Heart left ventricle (tissue), 16 donors: ENCODE results near the gene KRT8. TPM values are rescaled to one million over a fixed set of nuclear protein-coding genes. Genes with fewer than 3 reads are reported as not detected.

ENCODE experiments used
- ATAC-seq, 4 donors: fragments of 200-7000 bp; cut with Tn5 transposase; one replicate each; pipeline ENCODE4 v1.9.1; 2020 to 2022; ENCODE audit warnings: moderate library complexity in 4 of 4, mild to moderate bottlenecking in 3 of 4, moderate number of reproducible peaks in 1 of 4
- DNase-seq, 5 donors: peaks; one replicate each; pipeline ENCODE4 v3.0.0-alpha.2; 2020
- H3K27ac ChIP-seq, 12 donors: fragments of 200-600 bp; sonication (generic) in 4 of 12; one replicate each; pipeline versions ENCODE4 v1.5.0 to v1.8.0; 2016 to 2022; ENCODE audit warnings: mild to moderate bottlenecking in 2 of 12
- H3K27me3 ChIP-seq, 9 donors: fragments of 200-600 bp; sonication (generic) in 2 of 9; one replicate each; pipeline versions ENCODE4 v1.5.1 to v1.8.0; 2016 to 2022; ENCODE audit warnings: mild to moderate bottlenecking in 3 of 9
- H3K36me3 ChIP-seq, 9 donors: fragments of 200-600 bp; sonication (generic) in 2 of 9; one replicate each; pipeline versions ENCODE4 v1.5.0 to v1.8.0; 2018 to 2022; ENCODE audit warnings: mild to moderate bottlenecking in 2 of 9
- H3K4me1 ChIP-seq, 12 donors: fragments of 200-600 bp; sonication (generic) in 4 of 12; one replicate each; pipeline versions ENCODE4 v1.5.0 to v1.8.0; 2016 to 2022; ENCODE audit warnings: mild to moderate bottlenecking in 3 of 12
- H3K4me3 ChIP-seq, 12 donors: fragments of 200-600 bp; sonication (generic) in 4 of 12; one replicate each; pipeline versions ENCODE4 v1.5.0 to v1.8.0; 2017 to 2022; ENCODE audit warnings: mild to moderate bottlenecking in 9 of 12, moderate library complexity in 4 of 12
- H3K9me3 ChIP-seq, 12 donors: fragments of 200-600 bp; sonication (generic) in 4 of 12; one replicate each; pipeline versions ENCODE4 v1.5.0 to v1.8.0; 2016 to 2022; ENCODE audit warnings: mild to moderate bottlenecking in 1 of 12
- POLR2A ChIP-seq, 2 donors: fragments of 450-650 bp; IDR thresholded peaks; one replicate each; pipeline ENCODE4 v1.6.1; 2017; ENCODE audit warnings: antibody characterized with exemption in 2 of 2, mild to moderate bottlenecking in 2 of 2, moderate library complexity in 2 of 2
- WGBS, 4 donors: extraction: QIAGEN DNeasy Blood & Tissue Kit in 2 of 4; methylation state at CpG; one replicate each; pipeline versions ENCODE4 v1.1.5 to v1.1.7; 2013 to 2018; 5-methylcytosine and 5-hydroxymethylcytosine counted together
- intact Hi-C, 10 donors: fragments of 100-400 bp; cut with DNase I; formaldehyde crosslinking; loops; one replicate each; pipeline versions ENCODE4 v1.11.1 to v1.14.2; 2022
- polyA plus RNA-seq, 2 donors: library from polyadenylated mRNA; stranded (reverse); fragments of 200-250 nt; gene quantifications; one replicate each; pipeline ENCODE4 v1.2.3, GENCODE V29; 2013
- total RNA-seq, 9 donors: library from RNA; depleted of rRNA in 2 of 9; stranded (reverse); fragments of >200 nt in 2 of 9; fragmentation: NEBNext Ultra II Directional in 3 of 9; extraction: Animal tissue kit (Norgen Biotek cat#: 25700) in 3 of 9; gene quantifications; one replicate each; pipeline versions ENCODE4 v1.1.0 to v1.2.4, GENCODE V29; 2016 to 2023
- TF ChIP-seq, protein P1 (sequence below), 12 donors: fragments of 200-600 bp; sonication (generic) in 4 of 12; IDR thresholded peaks; one replicate each; pipeline versions ENCODE4 v1.5.0 to v1.8.0; 2018 to 2022; ENCODE audit warnings: antibody characterized with exemption in 12 of 12, mild to moderate bottlenecking in 5 of 12
- donor health status: ischemic (EF 13 %, LVEDD 7.1; RV severe dilation, severe dysfunction).
- donor health status: healthy with polysubstance abuse.
- donor health status: DM: no; HTN: yes; CAD: no.
- donor health status: DM: no; HTN: no; CAD: no.
- donor health status: ischemic (EF 25% LVEDD 6.9; RV normal size, moderate dysfunction).
- donor health status: ischemic (EF 25% LVEDD 5.7; RV mildly dilated, moderate dysfunction).
- donor health status: healthy.
- donor health status: DM: yes; HTN: yes; CAD: no.
- donor health status: ischemic (EF 35%, LVEDD 5.7; RV mildly dilated, moderate dysfunction).
- donor health status: nonischemic (EF 11% LVEDD 7.7; RV severe dilation, severe dysfunction).
- donor health status: DM: yes; HTN: yes; CAD: no.
- donor health status: PGD.
- donor health status: ischemic (EF 29% LVEDD 5.4; RV normal size, mild dysfunction).
- donor health status: nonischemic (EF 23%, LVEDD 6.1; RV moderate dilation, normal function).

Gene KRT8
- total and polyA plus RNA-seq, 11 donors, result 79.9 to 227 (median 127) TPM

DNA sequence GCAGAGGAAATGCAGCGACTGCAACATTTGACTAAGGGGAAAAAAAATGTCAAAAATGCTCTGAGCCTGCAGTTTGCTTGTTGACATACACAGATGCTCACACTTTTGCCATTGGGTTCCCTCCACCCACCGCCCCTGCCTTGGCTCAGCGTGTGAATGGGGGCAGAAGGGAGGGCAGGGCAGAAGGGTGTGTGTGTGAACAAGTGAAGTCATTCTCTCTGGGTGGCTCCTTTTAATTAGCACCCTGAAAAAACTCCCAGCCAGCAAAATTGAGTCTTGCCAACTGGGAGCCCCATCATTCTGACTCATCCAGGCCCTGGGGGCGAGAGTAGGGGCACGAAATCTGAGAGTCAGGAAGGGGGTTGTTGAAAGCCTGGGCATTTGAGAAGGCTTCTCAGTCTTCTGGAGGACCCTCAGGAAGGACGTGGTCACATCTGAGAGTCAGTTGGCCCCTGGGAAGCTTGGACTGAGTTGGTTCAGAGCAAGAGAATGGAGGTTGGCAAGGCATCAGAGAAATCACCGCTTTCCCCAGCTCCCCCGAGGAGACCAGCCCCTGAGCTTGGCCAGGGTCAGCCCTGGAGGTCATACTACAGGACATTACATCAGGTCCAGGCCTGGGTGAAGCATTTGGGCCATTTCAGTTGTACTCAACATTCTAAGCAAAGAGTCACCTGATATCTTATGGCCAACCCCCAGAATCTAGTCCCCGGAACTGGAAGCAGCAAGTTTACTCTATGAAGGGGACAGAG lies 33.4 kb downstream of the KRT8 start:
- 57 to 73% (median 66%) methylated on average over 9 of the region's 9 CpGs for WGBS, 4 donors
- intact Hi-C loops, result loop anchor here in 9 of 10 donors (2.0 to 5.0 kb wide), 4 partner anchors 289 to 499 kb away; no protein-coding TSS in a partner anchor
- no peaks in the 10 kb centered on the region for H3K36me3 ChIP-seq
- no peak overlapping the region for H3K4me3 ChIP-seq
- no peak for TF ChIP-seq POLR2A (IDR thresholded peaks at IDR 0.05)
- TF ChIP-seq, protein P1, sequence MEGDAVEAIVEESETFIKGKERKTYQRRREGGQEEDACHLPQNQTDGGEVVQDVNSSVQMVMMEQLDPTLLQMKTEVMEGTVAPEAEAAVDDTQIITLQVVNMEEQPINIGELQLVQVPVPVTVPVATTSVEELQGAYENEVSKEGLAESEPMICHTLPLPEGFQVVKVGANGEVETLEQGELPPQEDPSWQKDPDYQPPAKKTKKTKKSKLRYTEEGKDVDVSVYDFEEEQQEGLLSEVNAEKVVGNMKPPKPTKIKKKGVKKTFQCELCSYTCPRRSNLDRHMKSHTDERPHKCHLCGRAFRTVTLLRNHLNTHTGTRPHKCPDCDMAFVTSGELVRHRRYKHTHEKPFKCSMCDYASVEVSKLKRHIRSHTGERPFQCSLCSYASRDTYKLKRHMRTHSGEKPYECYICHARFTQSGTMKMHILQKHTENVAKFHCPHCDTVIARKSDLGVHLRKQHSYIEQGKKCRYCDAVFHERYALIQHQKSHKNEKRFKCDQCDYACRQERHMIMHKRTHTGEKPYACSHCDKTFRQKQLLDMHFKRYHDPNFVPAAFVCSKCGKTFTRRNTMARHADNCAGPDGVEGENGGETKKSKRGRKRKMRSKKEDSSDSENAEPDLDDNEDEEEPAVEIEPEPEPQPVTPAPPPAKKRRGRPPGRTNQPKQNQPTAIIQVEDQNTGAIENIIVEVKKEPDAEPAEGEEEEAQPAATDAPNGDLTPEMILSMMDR (IDR thresholded peaks at IDR 0.05), result no peak
- H3K4me1 ChIP-seq, result peaks cover 0 to 39% (median 10%) of the 10 kb centered on the region in 12 donors
- ATAC-seq, result peak in 2 of 4 donors; percentile 15 to 20
- H3K27ac ChIP-seq, result peak overlapping the region in 8 of 12 donors; percentile 6 to 55 (median 32)
- no peaks in the 10 kb centered on the region for H3K27me3 ChIP-seq
- H3K9me3 ChIP-seq, result no peaks in the 10 kb centered on the region
- DNase-seq, result no peak

- no peak for TF ChIP-seq POLR2A (IDR thresholded peaks at IDR 0.05)
- TF ChIP-seq, protein P1 (IDR thresholded peaks at IDR 0.05), result peak; percentile 47 to 73 (median 64)
- peak; percentile 24 to 77 (median 52) for DNase-seq
- Histone ChIP-seq H3K4me3 (no peak overlapping the region), H3K27ac (peak overlapping the region in 5 of 12 donors; percentile 13 to 55 (median 36)), H3K36me3 (no peaks in the 10 kb centered on the region), H3K27me3 (no peaks in the 10 kb centered on the region), H3K9me3 (no peaks in the 10 kb centered on the region), H3K4me1 (peaks cover 0 to 39% (median 10%) of the 10 kb centered on the region in 12 donors)
- 41 to 57% (median 46%) methylated on average over 12 to 14 of the region's 14 CpGs for WGBS, 4 donors
- intact Hi-C loops, result loop anchor here in 9 of 10 donors (2.0 to 5.0 kb wide), 4 partner anchors 288 to 498 kb away; no protein-coding TSS in a partner anchor
- peak in 3 of 4 donors; percentile 12 to 38 (median 38) for ATAC-seq
Observed at GRCh38 chr12:52870361-52871290, 34.2 kb downstream of the KRT8 start.

GRCh38 chr12:52867642-52868041 lies 37.2 kb downstream of the KRT8 start:
- no peaks in the 10 kb centered on the region for H3K36me3 ChIP-seq
- WGBS, 4 donors, result 54 to 70% (median 61%) methylated on average over 9 of the region's 9 CpGs
- peaks cover 0 to 23% (median 5%) of the 10 kb centered on the region in 12 donors for H3K4me1 ChIP-seq
- H3K27ac ChIP-seq, result no peak overlapping the region
- ATAC-seq, result peak in 2 of 4 donors; percentile 51 to 58
- intact Hi-C loops, result loop anchor here in 4 of 10 donors (5.0 to 10.0 kb wide), 5 partner anchors 193 to 495 kb away; no protein-coding TSS in a partner anchor
- DNase-seq, result peak; percentile 54 to 82 (median 66)
- no peaks in the 10 kb centered on the region for H3K27me3 ChIP-seq
- no peaks in the 10 kb centered on the region for H3K9me3 ChIP-seq
- TF ChIP-seq, protein P1 (IDR thresholded peaks at IDR 0.05), result no peak
- TF ChIP-seq POLR2A (IDR thresholded peaks at IDR 0.05), result no peak
- H3K4me3 ChIP-seq, result no peak overlapping the region
